ENCODE measurements around the gene UNKL.

UNKL gene

GRCh38 chr16:1433263-1433560 lies 18.7 kb upstream of the UNKL start:
- no peak for DNase-seq (ENCODE audit: low read depth in 1 of 2, low spot score in 1 of 2)
- no peak for TF ChIP-seq JUND (IDR thresholded peaks at IDR 0.05; ENCODE audit: low read depth)
- in situ Hi-C loops (cut with HindIII; ENCODE audit: low pct_unique_long_range_greater_than_20kb, low sequenced_read_pairs): no loop called here

GRCh38 chr16:1432388-1433262 lies 18.1 kb upstream of the UNKL start:
- no peak for TF ChIP-seq JUND (IDR thresholded peaks at IDR 0.05; ENCODE audit: low read depth)
- no peak for DNase-seq (ENCODE audit: low read depth in 1 of 2, low spot score in 1 of 2)
- in situ Hi-C loops (cut with HindIII; ENCODE audit: low pct_unique_long_range_greater_than_20kb, low sequenced_read_pairs): no loop called here

- no peak for TF ChIP-seq JUND (IDR thresholded peaks at IDR 0.05; ENCODE audit: low read depth)
- no peak for DNase-seq (ENCODE audit: low read depth in 1 of 2, low spot score in 1 of 2)
- in situ Hi-C loops (cut with HindIII; ENCODE audit: low pct_unique_long_range_greater_than_20kb, low sequenced_read_pairs): no loop called here
Observed at GRCh38 chr16:1431497-1432270, 17.2 kb upstream of the UNKL start.

- no peak for TF ChIP-seq JUND (IDR thresholded peaks at IDR 0.05; ENCODE audit: low read depth)
- in situ Hi-C loops (cut with HindIII; ENCODE audit: low pct_unique_long_range_greater_than_20kb, low sequenced_read_pairs): no loop called here
- peak; percentile 90 to 93 for DNase-seq (ENCODE audit: low read depth in 1 of 2, low spot score in 1 of 2)
Observed at GRCh38 chr16:1430759-1431496, 16.4 kb upstream of the UNKL start, which contains the start of gene PERCC1. PERCC1 (plus strand) TSS chr16:1431078; CDS start chr16:1432594, 1,516 bp downstream.

GRCh38 chr16:1430214-1430758 lies 15.8 kb upstream of the UNKL start:
- in situ Hi-C loops (cut with HindIII; ENCODE audit: low pct_unique_long_range_greater_than_20kb, low sequenced_read_pairs): no loop called here
- DNase-seq (ENCODE audit: low read depth in 1 of 2, low spot score in 1 of 2): no peak
- TF ChIP-seq JUND (IDR thresholded peaks at IDR 0.05; ENCODE audit: low read depth): no peak

GRCh38 chr16:1429631-1430030 lies 15.1 kb upstream of the UNKL start:
- no peak for DNase-seq (ENCODE audit: low read depth in 1 of 2, low spot score in 1 of 2)
- in situ Hi-C loops (cut with HindIII; ENCODE audit: low pct_unique_long_range_greater_than_20kb, low sequenced_read_pairs): no loop called here
- TF ChIP-seq JUND (IDR thresholded peaks at IDR 0.05; ENCODE audit: low read depth): no peak

- in situ Hi-C loops (cut with HindIII; ENCODE audit: low pct_unique_long_range_greater_than_20kb, low sequenced_read_pairs): no loop called here
- DNase-seq (ENCODE audit: low read depth in 1 of 2, low spot score in 1 of 2): no peak
- TF ChIP-seq JUND (IDR thresholded peaks at IDR 0.05; ENCODE audit: low read depth): no peak
Observed at GRCh38 chr16:1429012-1429411, 14.5 kb upstream of the UNKL start.

- no peak for TF ChIP-seq JUND (IDR thresholded peaks at IDR 0.05; ENCODE audit: low read depth)
- in situ Hi-C loops (cut with HindIII; ENCODE audit: low pct_unique_long_range_greater_than_20kb, low sequenced_read_pairs): no loop called here
- DNase-seq (ENCODE audit: low read depth in 1 of 2, low spot score in 1 of 2): peak in 1 of 2 experiments; percentile 33
Observed at GRCh38 chr16:1428511-1428910, 14.0 kb upstream of the UNKL start.

- in situ Hi-C loops (cut with HindIII; ENCODE audit: low pct_unique_long_range_greater_than_20kb, low sequenced_read_pairs): no loop called here
- DNase-seq (ENCODE audit: low read depth in 1 of 2, low spot score in 1 of 2): no peak
- TF ChIP-seq JUND (IDR thresholded peaks at IDR 0.05; ENCODE audit: low read depth): no peak
Observed at GRCh38 chr16:1427473-1428461, 13.3 kb upstream of the UNKL start.

- TF ChIP-seq JUND (IDR thresholded peaks at IDR 0.05; ENCODE audit: low read depth): no peak
- no peak for DNase-seq (ENCODE audit: low read depth in 1 of 2, low spot score in 1 of 2)
- in situ Hi-C loops (cut with HindIII; ENCODE audit: low pct_unique_long_range_greater_than_20kb, low sequenced_read_pairs): no loop called here
Observed at GRCh38 chr16:1426734-1427471, 12.4 kb upstream of the UNKL start.
